GM19467 (cell line): Measurements from ENCODE around the gene HPSE2.
"Not testable (repeated sequence)": the region's sequence is repeated elsewhere in the genome, so short reads cannot be mapped to it uniquely, and the experiment has no call there.

Experiments
- ATAC-seq: cut with Tn5 transposase; IDR thresholded peaks from one replicate; pipeline ENCODE4 v1.9.1; 2021; ENCODE audit warnings: mild to moderate bottlenecking, moderate library complexity; ENCODE audit not compliant: unreplicated experiment

The HPSE2 gene

DNA sequence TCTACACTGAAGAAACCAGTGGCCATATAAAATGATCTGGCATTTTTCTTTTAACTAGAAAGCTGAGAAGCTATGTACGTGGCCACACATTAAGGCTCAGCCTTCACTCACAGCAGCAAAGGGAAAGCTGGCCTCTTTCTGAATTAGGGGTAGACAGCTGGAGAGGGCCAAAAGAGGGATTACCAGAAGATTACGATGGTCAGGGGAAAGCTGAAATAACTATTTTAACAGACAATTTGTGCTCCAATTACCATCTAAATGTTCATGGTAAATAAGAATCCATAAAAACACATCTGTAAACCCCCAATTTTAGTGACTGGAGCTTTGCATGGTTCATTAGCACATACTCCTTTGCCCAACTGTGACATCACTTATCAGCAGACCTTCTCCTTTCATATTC, 314.3 kb downstream of the HPSE2 start:
- no peak for ATAC-seq

GRCh38 chr10:98920807-98921206, 314.8 kb downstream of the HPSE2 start:
- ATAC-seq = no peak

DNA sequence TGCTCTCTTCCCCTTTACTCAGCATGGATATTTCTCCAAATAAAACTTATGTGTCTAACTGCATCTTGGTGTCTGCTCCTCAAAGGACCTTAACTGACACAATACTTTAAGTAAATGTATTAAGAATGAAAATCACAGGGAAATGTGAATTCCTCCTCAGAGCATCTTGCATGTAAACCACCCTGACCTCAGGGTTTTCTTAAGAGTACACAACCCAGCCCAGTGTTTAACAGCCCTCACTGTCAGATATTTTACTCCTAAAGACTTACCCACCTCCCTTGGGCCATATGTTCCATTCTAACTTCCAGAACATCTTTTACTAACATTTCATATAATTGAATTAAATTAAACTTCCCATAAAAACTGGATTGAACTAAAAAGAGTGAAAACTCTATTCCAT, 315.3 kb downstream of the HPSE2 start:
- no peak for ATAC-seq

- ATAC-seq = no peak
Measured at GRCh38 chr10:98919899-98920298, 315.8 kb downstream of the HPSE2 start.

GRCh38 chr10:98917828-98918227, 317.8 kb downstream of the HPSE2 start:
- ATAC-seq = no peak

DNA sequence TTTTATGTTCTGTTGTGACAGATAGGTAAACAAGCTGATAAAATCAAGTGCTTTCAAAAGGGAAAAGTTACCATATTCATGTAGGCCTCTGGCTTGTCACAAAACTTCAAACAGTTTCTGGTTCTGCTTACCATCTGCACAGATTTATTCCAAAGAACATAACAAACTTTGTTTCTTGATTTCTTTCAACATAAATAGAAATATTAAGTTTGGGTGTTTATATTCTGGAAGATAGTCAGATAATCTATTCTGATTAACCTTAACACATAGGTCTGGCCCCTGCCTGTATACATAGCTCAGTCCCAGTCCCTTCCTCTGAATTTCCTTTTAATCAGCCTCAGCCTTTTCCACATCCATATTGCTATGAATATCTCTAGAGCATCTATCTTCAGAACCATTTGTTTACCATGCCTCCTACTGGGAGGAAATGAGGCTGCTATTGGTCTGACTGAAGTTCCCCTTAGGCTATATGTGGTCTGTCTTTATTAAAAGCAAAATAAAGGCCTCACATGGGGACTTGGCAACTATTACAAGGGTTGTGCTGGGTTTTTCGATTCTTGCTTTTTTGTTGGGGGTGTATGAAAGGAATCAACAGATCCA, 319.0 kb downstream of the HPSE2 start:
- ATAC-seq = no peak

DNA sequence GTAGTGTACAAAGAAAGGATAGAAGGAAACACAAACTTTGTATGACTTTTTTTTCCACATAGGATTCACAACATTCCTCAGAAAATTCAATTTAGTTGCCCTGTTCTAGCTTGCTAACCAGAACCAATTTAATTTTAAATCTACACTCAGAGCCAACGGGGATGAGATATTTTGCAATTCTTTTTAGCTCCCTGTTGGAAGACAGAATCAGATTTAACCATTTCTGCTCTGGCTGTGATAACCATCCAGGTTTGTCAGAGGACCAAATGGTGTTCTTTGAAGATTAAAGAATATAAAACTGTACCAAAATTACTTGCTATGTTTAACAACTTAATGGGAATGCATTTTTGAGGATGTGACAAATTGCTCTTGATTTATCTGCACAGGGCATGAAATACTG, 319.7 kb downstream of the HPSE2 start:
- ATAC-seq = no peak

DNA sequence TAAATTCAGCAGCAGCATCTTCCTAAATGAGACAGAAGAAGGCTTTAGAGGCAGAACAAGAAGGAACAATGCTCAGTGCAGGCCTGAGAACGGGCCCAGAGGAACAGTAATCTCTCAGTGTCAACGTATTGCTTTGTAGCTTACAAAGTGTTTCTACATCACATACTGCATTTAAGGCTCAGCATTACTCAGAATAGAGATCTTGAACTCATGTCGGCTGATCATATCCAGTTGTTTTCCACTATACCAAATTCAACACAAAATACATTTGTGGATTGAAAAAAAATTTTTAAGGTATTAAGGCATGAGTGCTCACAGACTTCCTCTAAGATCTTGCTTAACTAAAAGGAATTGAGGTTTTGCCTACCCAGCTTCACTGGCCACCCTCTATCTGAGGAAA, 325.1 kb downstream of the HPSE2 start:
- ATAC-seq = no peak

DNA sequence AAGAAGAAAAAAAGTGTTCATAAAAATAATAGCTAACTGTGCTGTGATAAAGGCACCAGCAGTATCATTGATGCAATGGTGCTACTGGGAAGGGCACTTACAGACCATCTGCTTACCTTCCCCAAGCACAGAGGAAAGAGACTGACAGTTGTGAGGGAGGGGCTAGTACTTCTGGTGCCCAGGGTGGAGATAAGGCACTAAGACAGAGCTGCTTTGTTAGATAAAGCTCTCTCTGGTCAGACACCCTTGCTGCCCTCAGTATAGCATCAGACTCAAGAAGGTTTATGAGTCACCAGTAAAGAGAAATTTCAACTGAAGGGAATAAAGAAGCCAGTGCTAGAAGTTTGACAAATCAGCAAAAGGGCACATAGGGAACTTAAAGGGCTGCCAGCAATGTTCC, 325.6 kb downstream of the HPSE2 start:
- no peak for ATAC-seq

GRCh38 chr10:98908868-98909267, 326.8 kb downstream of the HPSE2 start:
- no peak for ATAC-seq

DNA sequence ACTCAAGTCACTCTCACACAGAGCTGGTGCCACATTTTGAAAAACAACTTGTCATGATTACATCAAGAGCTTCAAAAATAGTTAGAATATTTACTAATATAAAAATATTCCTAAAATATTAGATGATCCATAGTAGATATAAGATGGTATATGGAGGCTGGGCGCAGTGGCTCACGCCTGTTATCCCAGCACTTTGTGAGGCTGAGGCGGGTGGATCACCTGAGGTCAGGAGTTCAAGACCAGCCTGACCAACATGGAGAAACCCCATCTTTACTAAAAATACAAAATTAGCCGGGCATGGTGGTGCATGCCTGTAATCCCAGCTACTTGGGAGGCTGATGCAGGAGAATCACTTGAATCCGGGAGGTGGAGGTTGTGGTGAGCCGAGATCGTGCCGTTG, 327.4 kb downstream of the HPSE2 start:
- not testable (repeated sequence) for ATAC-seq

DNA sequence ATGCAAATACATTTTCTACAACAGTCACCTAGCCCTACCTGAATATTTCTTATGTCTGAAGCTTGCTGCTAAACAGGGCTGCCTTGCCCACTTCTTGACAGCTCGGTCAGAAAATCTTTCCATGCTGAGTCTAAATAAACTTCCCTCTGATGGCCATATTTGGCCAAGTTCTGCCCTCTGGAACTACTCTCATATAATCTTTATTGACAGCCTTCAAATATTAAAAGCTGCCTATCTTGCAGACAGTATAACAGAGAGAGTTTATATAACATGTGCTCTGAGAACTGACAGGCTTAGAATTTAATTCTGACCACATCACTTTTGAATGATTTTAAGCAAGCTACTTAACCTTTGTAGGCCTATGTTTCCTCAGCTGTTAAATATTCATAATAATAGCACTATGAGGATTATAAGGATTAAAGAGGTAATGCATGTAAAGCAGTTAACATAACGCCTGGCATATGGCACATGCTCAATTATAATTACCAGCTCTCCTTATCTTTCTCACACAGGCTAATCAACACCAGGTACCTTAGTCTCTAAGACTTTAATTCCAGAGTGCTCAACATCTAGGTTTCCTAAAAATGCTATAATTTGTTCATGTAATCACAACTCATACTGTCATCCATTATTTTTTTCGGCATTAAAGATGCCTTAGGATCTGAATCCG, 334.1 kb downstream of the HPSE2 start:
- ATAC-seq = no peak

- no peak for ATAC-seq
Measured at GRCh38 chr10:98899018-98899417, 336.6 kb downstream of the HPSE2 start.

GRCh38 chr10:98892523-98892922, 343.1 kb downstream of the HPSE2 start:
- no peak for ATAC-seq

DNA sequence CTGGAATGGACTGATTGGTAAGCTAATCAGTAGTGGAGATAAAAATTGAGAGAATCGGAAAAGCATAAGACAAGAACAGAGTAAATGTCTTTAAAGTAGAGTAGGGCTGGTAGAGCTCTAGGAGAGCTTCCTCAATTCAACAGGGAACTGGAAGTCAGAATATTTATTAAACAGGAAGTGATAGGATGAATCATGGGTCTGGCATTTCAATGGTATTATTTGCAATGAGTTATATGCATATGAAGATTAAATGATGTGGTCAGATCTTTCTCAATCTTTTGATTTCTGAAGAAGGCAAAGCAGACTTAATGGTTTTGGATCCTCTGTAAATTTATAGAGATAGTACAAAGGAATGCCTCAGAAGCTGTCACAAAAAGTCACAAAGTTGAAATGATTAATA, 349.0 kb downstream of the HPSE2 start:
- ATAC-seq = no peak

DNA sequence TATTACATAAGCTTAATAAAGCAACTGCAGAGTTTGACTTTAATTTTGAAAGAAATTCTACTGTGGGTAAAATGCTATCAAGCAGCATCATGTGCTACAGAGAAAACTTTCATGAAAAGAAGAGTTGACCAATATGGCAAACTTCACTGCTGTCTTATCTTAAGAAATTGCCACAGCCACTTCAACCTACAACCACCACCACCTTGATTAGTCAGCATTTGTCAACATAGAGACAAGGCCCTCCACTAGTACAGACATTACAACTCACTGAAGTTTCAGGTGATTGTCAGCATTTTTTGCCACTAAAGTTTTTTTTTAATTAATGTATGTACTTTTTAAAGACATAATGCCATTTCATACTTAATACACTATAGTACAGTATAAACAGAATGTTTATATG, 350.3 kb downstream of the HPSE2 start:
- no peak for ATAC-seq

GRCh38 chr10:98881789-98882188, 353.9 kb downstream of the HPSE2 start:
- no peak for ATAC-seq

DNA sequence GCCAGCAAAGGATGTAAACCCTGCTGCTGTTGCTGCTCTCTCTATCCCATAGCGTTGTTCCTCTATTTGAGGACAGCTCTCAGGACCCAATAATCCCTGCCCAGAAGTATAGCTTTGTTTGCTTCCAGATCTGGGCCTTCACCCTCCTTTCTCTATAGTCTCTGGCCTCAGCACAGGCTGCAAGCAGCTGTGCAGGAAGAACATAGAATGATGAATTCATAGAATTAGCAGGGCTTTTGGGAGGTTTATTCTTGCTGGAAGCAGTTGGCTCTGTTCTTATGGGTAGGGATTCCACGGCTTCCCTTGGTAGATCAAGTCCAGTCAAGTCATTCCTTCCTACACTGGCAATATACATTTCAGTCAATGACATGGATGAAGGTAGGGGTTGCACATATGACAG, 354.7 kb downstream of the HPSE2 start:
- no peak for ATAC-seq

DNA sequence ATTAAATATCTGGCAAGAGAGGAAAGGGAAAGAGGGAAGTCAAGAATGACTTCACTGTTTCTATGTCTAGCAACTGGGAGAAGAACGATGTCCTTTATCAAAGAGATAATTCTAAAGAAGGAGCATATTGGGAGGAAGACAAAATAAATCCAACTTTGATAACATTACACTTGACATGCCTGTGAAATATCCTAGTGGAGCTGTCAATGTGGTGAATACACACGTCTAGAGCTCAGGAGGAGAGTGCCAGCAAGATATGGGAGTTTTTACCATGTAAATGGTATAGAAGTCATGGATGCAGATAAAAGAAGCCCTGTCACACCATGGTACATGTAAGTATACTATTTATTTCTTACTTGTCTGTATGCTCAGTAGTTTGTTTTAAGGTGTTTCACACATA, 356.7 kb downstream of the HPSE2 start:
- no peak for ATAC-seq

DNA sequence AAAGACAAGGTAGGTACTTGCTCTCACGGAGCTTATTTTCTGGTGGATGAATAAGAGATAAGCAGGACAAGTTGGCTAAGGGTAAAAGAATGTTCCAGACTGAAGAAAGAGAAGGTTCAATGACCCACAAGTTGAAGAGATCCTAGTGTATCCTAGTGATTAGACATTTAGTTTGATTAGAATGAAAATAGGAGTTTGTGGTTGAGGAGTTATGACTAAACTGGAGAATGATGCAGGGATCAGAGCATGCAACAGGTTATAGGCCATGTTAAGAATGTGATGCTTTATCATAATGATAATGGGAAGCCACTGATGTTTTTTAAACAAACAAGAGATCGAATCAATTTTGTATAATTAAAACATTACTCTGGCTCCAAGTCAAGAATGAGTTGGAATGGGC, 357.2 kb downstream of the HPSE2 start:
- ATAC-seq = no peak

- ATAC-seq = no peak
Measured at GRCh38 chr10:98861962-98862361, 373.7 kb downstream of the HPSE2 start.

- ATAC-seq = no peak
Measured at GRCh38 chr10:98858525-98858924, 377.1 kb downstream of the HPSE2 start.
